ENCODE data around the gene LDLR.
"Not testable (repeated sequence)": the region's sequence is repeated elsewhere in the genome, so short reads cannot be mapped to it uniquely, and the experiment has no call there.

DNA sequence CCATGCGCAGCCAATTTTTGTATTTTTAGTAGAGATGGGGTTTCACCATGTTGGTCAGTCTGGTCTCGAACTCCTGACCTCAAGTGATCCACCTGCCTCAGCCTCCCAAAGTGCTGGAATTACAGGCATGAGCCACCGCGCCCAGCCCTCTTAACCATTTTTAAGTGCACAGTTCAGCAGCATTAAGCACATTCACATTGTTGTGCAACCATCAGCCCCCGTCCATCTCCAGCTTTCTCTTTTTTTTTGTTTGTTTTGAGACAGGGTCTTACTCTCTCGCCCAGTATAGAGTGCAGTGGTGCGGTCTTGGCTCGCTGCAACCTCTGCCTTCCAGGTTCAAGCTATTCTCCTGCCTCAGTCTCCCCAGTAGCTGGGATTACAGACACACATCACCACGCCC lies 12.5 kb upstream of the LDLR start:
- TF ChIP-seq, protein P1, sequence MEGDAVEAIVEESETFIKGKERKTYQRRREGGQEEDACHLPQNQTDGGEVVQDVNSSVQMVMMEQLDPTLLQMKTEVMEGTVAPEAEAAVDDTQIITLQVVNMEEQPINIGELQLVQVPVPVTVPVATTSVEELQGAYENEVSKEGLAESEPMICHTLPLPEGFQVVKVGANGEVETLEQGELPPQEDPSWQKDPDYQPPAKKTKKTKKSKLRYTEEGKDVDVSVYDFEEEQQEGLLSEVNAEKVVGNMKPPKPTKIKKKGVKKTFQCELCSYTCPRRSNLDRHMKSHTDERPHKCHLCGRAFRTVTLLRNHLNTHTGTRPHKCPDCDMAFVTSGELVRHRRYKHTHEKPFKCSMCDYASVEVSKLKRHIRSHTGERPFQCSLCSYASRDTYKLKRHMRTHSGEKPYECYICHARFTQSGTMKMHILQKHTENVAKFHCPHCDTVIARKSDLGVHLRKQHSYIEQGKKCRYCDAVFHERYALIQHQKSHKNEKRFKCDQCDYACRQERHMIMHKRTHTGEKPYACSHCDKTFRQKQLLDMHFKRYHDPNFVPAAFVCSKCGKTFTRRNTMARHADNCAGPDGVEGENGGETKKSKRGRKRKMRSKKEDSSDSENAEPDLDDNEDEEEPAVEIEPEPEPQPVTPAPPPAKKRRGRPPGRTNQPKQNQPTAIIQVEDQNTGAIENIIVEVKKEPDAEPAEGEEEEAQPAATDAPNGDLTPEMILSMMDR (IDR thresholded peaks at IDR 0.05) = not testable (repeated sequence)
- not testable (repeated sequence) for TF ChIP-seq POLR2A (IDR thresholded peaks at IDR 0.05)
